ENCODE results near the gene RPP21. TPM values are rescaled to one million over a fixed set of nuclear protein-coding genes. Genes with fewer than 3 reads are reported as not detected.

The RPP21 gene
- total RNA-seq, 1 experiment from 2014 or later: 64.0 TPM

- H3K14ac ChIP-seq (ENCODE audit: insufficient read depth, low read length): no peak overlapping the region
- no peak overlapping the region for H4K91ac ChIP-seq (ENCODE audit: insufficient read length, low read depth, low read length)
- H3K79me1 ChIP-seq (ENCODE audit: insufficient read depth, low read depth, low read length, poor library complexity, severe bottlenecking): no peaks in the 10 kb centered on the region
- H3K27me3 Mint-ChIP-seq (ENCODE audit: low read depth): peaks cover 5% of the 10 kb centered on the region
- WGBS (ENCODE audit: extremely low coverage, insufficient read length, low lambda C conversion rate): no CpG with 5 or more reads among the region's 2 CpGs
- no peaks in the 10 kb centered on the region for H3K9me3 Mint-ChIP-seq
- TF ChIP-seq CTCF (conservative IDR thresholded peaks at IDR 0.05): no peak
- H3K23me2 ChIP-seq (ENCODE audit: insufficient read length, low read depth, low read length, poor library complexity, severe bottlenecking): no peaks in the 10 kb centered on the region
- H2BK5ac ChIP-seq (ENCODE audit: insufficient read length, low read length): no peak overlapping the region
- H3K23ac ChIP-seq (ENCODE audit: insufficient read length, low read depth, low read length): no peak overlapping the region
- no peak overlapping the region for H2AFZ ChIP-seq (ENCODE audit: low read length)
- no peak overlapping the region for H3T11ph ChIP-seq (ENCODE audit: low read length)
- no peak overlapping the region for H4K8ac ChIP-seq (replicated peaks; ENCODE audit: insufficient read length, low read depth, low read length)
- no peak overlapping the region for H3K27ac Mint-ChIP-seq
- no peak overlapping the region for H2BK15ac ChIP-seq (ENCODE audit: low read depth, low read length)
- H2BK20ac ChIP-seq (ENCODE audit: low read depth, low read length, poor library complexity, severe bottlenecking): no peak overlapping the region
- no peaks in the 10 kb centered on the region for H3K27me3 ChIP-seq (ENCODE audit: insufficient read depth, low read length)
- no peak overlapping the region for H4K5ac ChIP-seq (ENCODE audit: insufficient read length, low read depth, low read length)
- no peak overlapping the region for H3K27ac ChIP-seq (ENCODE audit: insufficient read length, low read depth, low read length)
- H2BK120ac ChIP-seq (ENCODE audit: low read depth, low read length, poor library complexity, severe bottlenecking): no peak overlapping the region
- peaks cover 0 to 2% (median 0%) of the 10 kb centered on the region in 3 experiments; a peak in 2 of 7 replicates for H3K36me3 Mint-ChIP-seq (ENCODE audit: insufficient read depth in 1 of 3, low read depth in 3 of 3)
- H3K9me3 ChIP-seq (ENCODE audit: control insufficient read depth, low read depth, low read length): no peaks in the 10 kb centered on the region
- H3K9ac ChIP-seq (ENCODE audit: extremely low read depth, insufficient read length, low read length): no peak overlapping the region
- no peaks in the 10 kb centered on the region for H3K79me2 ChIP-seq (ENCODE audit: insufficient read depth, low read length)
- H3K4me1 ChIP-seq (ENCODE audit: insufficient read depth, low read length): no peaks in the 10 kb centered on the region
- no peak overlapping the region for H2BK12ac ChIP-seq (ENCODE audit: insufficient read length, low read depth, low read length)
- H3K56ac ChIP-seq (ENCODE audit: insufficient read length, low read depth, low read length): no peak overlapping the region
- no peak overlapping the region for H3K4me3 Mint-ChIP-seq
- H3K4me2 ChIP-seq (ENCODE audit: insufficient read depth, insufficient read length, low read length): no peak overlapping the region
- no peak overlapping the region for H2AK5ac ChIP-seq (ENCODE audit: insufficient read length, low read length)
- peaks cover 5 to 6% of the 10 kb centered on the region in 2 experiments for H3K4me1 Mint-ChIP-seq
- H3K18ac ChIP-seq (ENCODE audit: insufficient read length, low read depth, low read length): no peak overlapping the region
- no peak for DNase-seq
- H3K4ac ChIP-seq (ENCODE audit: low read depth, low read length): no peak overlapping the region
- no peaks in the 10 kb centered on the region for H4K20me1 ChIP-seq (ENCODE audit: control insufficient read depth, insufficient read depth, insufficient read length)
Measured at GRCh38 chr6:30352550-30352949, 7.6 kb downstream of the RPP21 start.
